Measurements from ENCODE around the gene ACSS3. TPM values are rescaled to one million over a fixed set of nuclear protein-coding genes. Genes with fewer than 3 reads are reported as not detected.

ACSS3 gene
- total and polyA plus RNA-seq, 2 donors (not counting 3 experiments of a cell fraction or from before 2014, with no cell fraction given), result 0.12 to 0.86 TPM

- no peak overlapping the region for H3K4me3 ChIP-seq (replicated peaks in 1 of 3; ENCODE audit: insufficient read depth in 1 of 3, low read depth in 1 of 3, low read length in 3 of 3)
- H3K27me3 ChIP-seq (ENCODE audit: control insufficient read depth in 2 of 2, insufficient read depth in 2 of 2, low read length in 2 of 2), result no peaks in the 10 kb centered on the region
- ChIA-PET POLR2A (no interaction called here), CTCF (interaction anchor here (0.5 to 1.6 kb wide), 3 partner anchors 13 to 34 kb away, joined by 3 to 5 read pairs (median 3); no protein-coding TSS in a partner anchor)
- H4K20me1 ChIP-seq (replicated peaks; ENCODE audit: control insufficient read depth, extremely low read depth, insufficient read depth, low read length), result no peaks in the 10 kb centered on the region
- TF ChIP-seq POLR2AphosphoS5 (IDR thresholded peaks at IDR 0.05; ENCODE audit: insufficient read depth, low read depth, low read length), result no peak
- no peak overlapping the region for H3K4me2 ChIP-seq (ENCODE audit: insufficient read depth, low read length)
- DNase-seq (ENCODE audit: low read depth, low spot score) (no peak), FAIRE-seq (no peak)
- no TSS peak for BruUV-seq (replicated peaks)
- no peaks in the 10 kb centered on the region for H3K36me3 ChIP-seq (ENCODE audit: control insufficient read depth in 2 of 2, extremely low read depth in 1 of 2, insufficient read depth in 2 of 2, low read length in 2 of 2)
- H3K4me1 ChIP-seq (ENCODE audit: control insufficient read depth, extremely low read depth, insufficient read depth, low read length), result no peaks in the 10 kb centered on the region
- intact Hi-C loops (cut with micrococcal nuclease), result no loop called here
- dilution Hi-C loops (cut with MboI; ENCODE audit: extremely low pct_ligation_motif_present, low sequenced_read_pairs), result no loop called here
- no peaks in the 10 kb centered on the region for H3K9me1 ChIP-seq (replicated peaks; ENCODE audit: control insufficient read depth, extremely low read depth, insufficient read depth, low read length)
- H3K9ac ChIP-seq (replicated peaks; ENCODE audit: extremely low read depth, insufficient read depth, low read length), result no peak overlapping the region
- H3K79me2 ChIP-seq (ENCODE audit: control insufficient read depth, insufficient read depth, low read length), result no peaks in the 10 kb centered on the region
- H2AFZ ChIP-seq (ENCODE audit: low read depth, low read length), result no peak overlapping the region
- no peaks in the 10 kb centered on the region for H3K9me3 ChIP-seq (replicated peaks; ENCODE audit: control insufficient read depth, insufficient read depth, low read length)
- no peak overlapping the region for H3K27ac ChIP-seq (ENCODE audit: insufficient read depth, low read depth, low read length)
These were observed 222.6 kb downstream of the ACSS3 start for GRCh38 chr12:81300454-81300853.

- no peak for FAIRE-seq
- no peaks in the 10 kb centered on the region for H3K9me1 ChIP-seq (replicated peaks; ENCODE audit: control insufficient read depth, extremely low read depth, insufficient read depth, low read length)
These were observed 226.1 kb downstream of the ACSS3 start for GRCh38 chr12:81303935-81304334.

More at GRCh38 chr12:81303935-81304334, 226.1 kb downstream of the ACSS3 start:
- H3K27me3 ChIP-seq (ENCODE audit: control insufficient read depth in 2 of 2, insufficient read depth in 2 of 2, low read length in 2 of 2), result no peaks in the 10 kb centered on the region
- no peaks in the 10 kb centered on the region for H3K79me2 ChIP-seq (ENCODE audit: control insufficient read depth, insufficient read depth, low read length)
- H3K9me3 ChIP-seq (replicated peaks; ENCODE audit: control insufficient read depth, insufficient read depth, low read length), result no peaks in the 10 kb centered on the region
- H3K27ac ChIP-seq (ENCODE audit: insufficient read depth, low read depth, low read length), result no peak overlapping the region
- H2AFZ ChIP-seq (ENCODE audit: low read depth, low read length), result no peak overlapping the region
- TF ChIP-seq FOS (IDR thresholded peaks at IDR 0.05; ENCODE audit: borderline replicate concordance, insufficient read depth, low read length) (no peak), EZH2 (IDR thresholded peaks at IDR 0.05; ENCODE audit: borderline replicate concordance, low read depth, low read length, severe bottlenecking) (no peak), POLR2AphosphoS5 (IDR thresholded peaks at IDR 0.05; ENCODE audit: insufficient read depth, low read depth, low read length) (no peak), POLR2A (IDR thresholded peaks at IDR 0.05; ENCODE audit: low read depth, low read length) (no peak), MYC (IDR thresholded peaks at IDR 0.05; ENCODE audit: low read depth, low read length) (no peak), JUN (IDR thresholded peaks at IDR 0.05; ENCODE audit: borderline replicate concordance, insufficient read depth, insufficient read length, low read depth) (no peak), GATA2 (IDR thresholded peaks at IDR 0.05; ENCODE audit: insufficient read depth, insufficient read length, low read depth, low read length) (no peak)
- TF ChIP-seq, protein P1, sequence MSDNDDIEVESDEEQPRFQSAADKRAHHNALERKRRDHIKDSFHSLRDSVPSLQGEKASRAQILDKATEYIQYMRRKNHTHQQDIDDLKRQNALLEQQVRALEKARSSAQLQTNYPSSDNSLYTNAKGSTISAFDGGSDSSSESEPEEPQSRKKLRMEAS (IDR thresholded peaks at IDR 0.05; ENCODE audit: insufficient read depth, insufficient read length), result no peak
- TF ChIP-seq, protein P2, sequence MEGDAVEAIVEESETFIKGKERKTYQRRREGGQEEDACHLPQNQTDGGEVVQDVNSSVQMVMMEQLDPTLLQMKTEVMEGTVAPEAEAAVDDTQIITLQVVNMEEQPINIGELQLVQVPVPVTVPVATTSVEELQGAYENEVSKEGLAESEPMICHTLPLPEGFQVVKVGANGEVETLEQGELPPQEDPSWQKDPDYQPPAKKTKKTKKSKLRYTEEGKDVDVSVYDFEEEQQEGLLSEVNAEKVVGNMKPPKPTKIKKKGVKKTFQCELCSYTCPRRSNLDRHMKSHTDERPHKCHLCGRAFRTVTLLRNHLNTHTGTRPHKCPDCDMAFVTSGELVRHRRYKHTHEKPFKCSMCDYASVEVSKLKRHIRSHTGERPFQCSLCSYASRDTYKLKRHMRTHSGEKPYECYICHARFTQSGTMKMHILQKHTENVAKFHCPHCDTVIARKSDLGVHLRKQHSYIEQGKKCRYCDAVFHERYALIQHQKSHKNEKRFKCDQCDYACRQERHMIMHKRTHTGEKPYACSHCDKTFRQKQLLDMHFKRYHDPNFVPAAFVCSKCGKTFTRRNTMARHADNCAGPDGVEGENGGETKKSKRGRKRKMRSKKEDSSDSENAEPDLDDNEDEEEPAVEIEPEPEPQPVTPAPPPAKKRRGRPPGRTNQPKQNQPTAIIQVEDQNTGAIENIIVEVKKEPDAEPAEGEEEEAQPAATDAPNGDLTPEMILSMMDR (IDR thresholded peaks at IDR 0.05; ENCODE audit: extremely low read depth in 1 of 2, insufficient read depth in 1 of 2, low read depth in 1 of 2, low read length in 2 of 2), result no peak
- no peak for DNase-seq (ENCODE audit: low read depth, low spot score)
- dilution Hi-C loops (cut with MboI; ENCODE audit: extremely low pct_ligation_motif_present, low sequenced_read_pairs), result no loop called here
- H4K20me1 ChIP-seq (replicated peaks; ENCODE audit: control insufficient read depth, extremely low read depth, insufficient read depth, low read length), result no peaks in the 10 kb centered on the region
- intact Hi-C loops (cut with micrococcal nuclease), result no loop called here
- H3K4me2 ChIP-seq (ENCODE audit: insufficient read depth, low read length), result no peak overlapping the region
- ChIA-PET CTCF (no interaction called here), POLR2A (no interaction called here)
- BruUV-seq (replicated peaks), result no TSS peak
- no peak overlapping the region for H3K4me3 ChIP-seq (replicated peaks in 1 of 3; ENCODE audit: insufficient read depth in 1 of 3, low read depth in 1 of 3, low read length in 3 of 3)
- H3K4me1 ChIP-seq (ENCODE audit: control insufficient read depth, extremely low read depth, insufficient read depth, low read length), result no peaks in the 10 kb centered on the region
- H3K36me3 ChIP-seq (ENCODE audit: control insufficient read depth in 2 of 2, extremely low read depth in 1 of 2, insufficient read depth in 2 of 2, low read length in 2 of 2), result no peaks in the 10 kb centered on the region
- no peak overlapping the region for H3K9ac ChIP-seq (replicated peaks; ENCODE audit: extremely low read depth, insufficient read depth, low read length)

Measured in endothelial cell of umbilical vein (primary cell).